Activated T-cell treated with anti-CD3 and anti-CD28 coated beads, Interleukin-2, amount 50 U/mL, for 4 hours (primary cell): ENCODE results near the gene FUT8. TPM values are rescaled to one million over a fixed set of nuclear protein-coding genes. Genes with fewer than 3 reads are reported as not detected.
A peak's percentile ranks its signal among the peaks of the same experiment; 100 is the strongest.

ENCODE experiments used
- ATAC-seq, 2 donors: fragments of 200-7000 bp; cut with Tn5 transposase; one replicate each; pipeline ENCODE4 v1.10.0; 2021
- DNase-seq: peaks from one replicate; pipeline ENCODE4 v3.0.0-alpha.2; 2020
- H3K27me3 Mint-ChIP-seq: one replicate; pipeline ENCODE4 v1.8.0; 2021; ENCODE audit warnings: low read depth, mixed read lengths
- H3K36me3 Mint-ChIP-seq: one replicate; pipeline ENCODE4 v1.8.0; 2022; ENCODE audit warnings: mixed read lengths; ENCODE audit not compliant: insufficient read depth
- H3K4me1 Mint-ChIP-seq: one replicate; pipeline ENCODE4 v1.8.0; 2021; ENCODE audit warnings: low read depth, mixed read lengths
- H3K4me3 Mint-ChIP-seq: one replicate; pipeline ENCODE4 v1.8.0; 2021; ENCODE audit warnings: mild to moderate bottlenecking, moderate library complexity, mixed read lengths
- H3K9me3 Mint-ChIP-seq: one replicate; pipeline ENCODE4 v1.8.0; 2021; ENCODE audit warnings: mixed read lengths
- total RNA-seq, 3 donors: library from RNA; stranded (reverse); gene quantifications; one replicate each; pipeline ENCODE4 v1.2.1, GENCODE V29; 2021

The FUT8 gene
- total RNA-seq, 3 donors from 2014 or later = 29.2 to 38.4 (median 30.9) TPM

- H3K27me3 Mint-ChIP-seq = no peaks in the 10 kb centered on the region
- ATAC-seq (no peak), DNase-seq (no peak)
- H3K9me3 Mint-ChIP-seq = no peaks in the 10 kb centered on the region
- H3K4me1 Mint-ChIP-seq = peaks cover 50% of the 10 kb centered on the region
- H3K4me3 Mint-ChIP-seq = no peak overlapping the region
- peaks cover 18% of the 10 kb centered on the region for H3K36me3 Mint-ChIP-seq
Observed at GRCh38 chr14:65428691-65429090, 16.2 kb downstream of the FUT8 start.

DNA sequence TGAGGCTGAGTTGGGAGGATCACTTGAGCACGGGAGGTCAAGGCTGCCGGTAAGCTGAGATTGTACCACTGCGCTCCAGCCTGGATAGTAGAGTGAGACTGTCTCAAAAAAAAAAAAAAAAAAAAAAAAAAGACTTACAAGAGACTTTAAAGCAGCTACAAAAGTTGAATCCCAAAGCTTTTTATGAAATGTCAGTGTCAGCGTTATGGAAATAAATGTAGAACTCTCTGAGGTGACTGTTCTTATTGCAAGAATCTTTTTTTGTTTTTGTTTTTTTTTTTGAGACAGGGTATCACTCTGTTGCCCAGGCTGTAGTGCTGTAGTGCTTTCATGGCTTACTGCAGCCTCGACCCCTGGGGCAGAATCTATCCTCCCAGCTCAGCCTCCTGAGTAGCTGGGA is 17.2 kb downstream of the FUT8 start:
- Mint-ChIP-seq H3K27me3 (no peaks in the 10 kb centered on the region), H3K36me3 (peaks cover 23% of the 10 kb centered on the region), H3K4me1 (peaks cover 52% of the 10 kb centered on the region), H3K4me3 (no peak overlapping the region), H3K9me3 (no peaks in the 10 kb centered on the region)
- ATAC-seq (no peak), DNase-seq (no peak)

- Mint-ChIP-seq H3K36me3 (peaks cover 27% of the 10 kb centered on the region), H3K4me1 (peaks cover 48% of the 10 kb centered on the region), H3K9me3 (no peaks in the 10 kb centered on the region), H3K27me3 (no peaks in the 10 kb centered on the region), H3K4me3 (no peak overlapping the region)
- ATAC-seq (no peak), DNase-seq (no peak)
Observed at GRCh38 chr14:65431245-65431644, 18.7 kb downstream of the FUT8 start.

DNA sequence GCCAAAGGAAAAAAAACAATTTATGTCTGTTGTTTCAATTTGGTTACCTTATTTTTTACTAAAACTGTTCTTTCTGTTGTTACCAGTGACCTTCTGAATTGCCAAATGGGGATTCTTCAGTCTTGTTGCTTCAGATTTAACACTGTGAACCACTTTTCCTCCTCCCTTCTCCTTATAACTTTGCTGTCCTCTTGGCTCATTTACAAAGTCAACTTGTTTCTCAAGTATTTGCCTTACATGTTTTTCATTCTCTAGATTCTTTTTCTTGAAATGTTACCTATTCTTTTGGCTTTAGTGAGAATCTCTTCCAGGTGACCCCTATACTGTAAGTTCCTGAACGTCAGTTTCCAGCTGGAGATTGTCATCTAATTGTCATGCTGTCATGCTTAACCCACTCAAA is 19.4 kb downstream of the FUT8 start:
- H3K9me3 Mint-ChIP-seq = no peaks in the 10 kb centered on the region
- H3K27me3 Mint-ChIP-seq = no peaks in the 10 kb centered on the region
- ATAC-seq = no peak
- no peak for DNase-seq
- H3K4me1 Mint-ChIP-seq = peaks cover 51% of the 10 kb centered on the region
- H3K4me3 Mint-ChIP-seq = no peak overlapping the region
- H3K36me3 Mint-ChIP-seq = peaks cover 26% of the 10 kb centered on the region

DNA sequence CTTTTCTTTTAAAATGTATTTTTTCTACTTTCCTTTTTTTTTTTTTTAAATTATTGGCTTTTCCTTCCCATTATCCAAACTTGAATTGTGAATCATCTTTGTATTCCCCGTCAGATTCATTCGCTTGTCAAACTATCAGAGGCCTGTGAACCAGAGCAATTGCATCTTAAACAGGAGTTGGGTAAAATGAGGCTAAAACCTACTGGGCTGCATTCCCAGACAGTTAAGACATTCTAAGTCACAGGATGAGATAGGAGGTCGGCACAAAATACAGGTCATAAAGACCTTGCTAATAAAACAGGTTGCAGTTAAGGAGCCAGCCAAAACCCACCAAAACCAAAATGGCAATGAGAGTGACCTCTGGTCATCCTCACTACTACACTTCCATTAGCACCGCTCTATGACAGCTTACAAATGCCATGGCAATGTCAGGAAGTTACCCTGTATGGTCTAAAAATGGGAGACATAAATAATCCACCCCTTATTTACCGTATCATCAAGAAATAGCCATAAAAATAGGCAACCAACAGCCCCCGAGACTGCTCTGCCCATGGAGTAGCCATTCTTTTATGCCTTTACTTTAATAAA is 19.9 kb downstream of the FUT8 start:
- Mint-ChIP-seq H3K4me3 (no peak overlapping the region), H3K9me3 (no peaks in the 10 kb centered on the region), H3K36me3 (peaks cover 24% of the 10 kb centered on the region), H3K4me1 (peaks cover 52% of the 10 kb centered on the region), H3K27me3 (no peaks in the 10 kb centered on the region)
- DNase-seq (no peak), ATAC-seq (no peak)

GRCh38 chr14:65433157-65433556 is 20.6 kb downstream of the FUT8 start:
- H3K9me3 Mint-ChIP-seq = no peaks in the 10 kb centered on the region
- peaks cover 54% of the 10 kb centered on the region for H3K4me1 Mint-ChIP-seq
- DNase-seq = no peak
- H3K27me3 Mint-ChIP-seq = no peaks in the 10 kb centered on the region
- no peak overlapping the region for H3K4me3 Mint-ChIP-seq
- H3K36me3 Mint-ChIP-seq = peaks cover 22% of the 10 kb centered on the region
- ATAC-seq = peak; percentile 51 to 63

- Mint-ChIP-seq H3K4me3 (no peak overlapping the region), H3K4me1 (peaks cover 54% of the 10 kb centered on the region)
- ATAC-seq = no peak
Observed at GRCh38 chr14:65433646-65434045, 21.1 kb downstream of the FUT8 start.

DNA sequence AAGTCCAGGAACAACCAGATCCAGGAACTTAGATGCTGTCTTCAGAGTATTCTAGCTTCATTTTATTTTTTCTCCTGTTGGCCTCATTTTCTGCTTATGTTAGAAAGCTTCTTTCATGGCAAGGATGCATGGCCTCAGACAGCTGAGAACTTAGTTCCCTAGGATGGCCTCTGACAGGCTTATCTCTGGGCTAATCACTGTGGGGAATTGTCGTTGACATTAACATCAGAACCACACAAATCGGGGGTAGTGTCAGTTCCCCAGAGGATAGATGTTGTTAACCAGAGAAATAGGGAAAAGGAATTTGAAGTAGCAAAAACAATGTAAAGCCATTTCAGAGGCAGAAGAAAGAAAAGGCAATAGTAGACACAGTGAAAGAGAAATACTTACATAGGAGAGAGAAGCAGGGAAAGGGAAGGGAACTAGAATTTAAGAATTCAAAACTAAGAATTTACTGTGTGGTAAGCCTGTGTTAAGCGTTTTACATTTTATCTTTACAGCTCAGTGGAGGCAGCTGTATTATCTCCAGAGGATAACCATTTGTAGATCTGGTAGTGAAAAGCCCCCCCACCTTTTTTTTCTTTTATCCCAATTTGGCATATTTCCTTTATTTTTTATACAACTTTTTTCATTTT is 21.8 kb downstream of the FUT8 start:
- Mint-ChIP-seq H3K36me3 (peaks cover 18% of the 10 kb centered on the region), H3K9me3 (no peaks in the 10 kb centered on the region), H3K27me3 (no peaks in the 10 kb centered on the region), H3K4me1 (peaks cover 54% of the 10 kb centered on the region), H3K4me3 (no peak overlapping the region)
- ATAC-seq (no peak), DNase-seq (no peak)

More at GRCh38 chr14:65433646-65434045, 21.1 kb downstream of the FUT8 start:
- no peak for DNase-seq
- Mint-ChIP-seq H3K36me3 (peaks cover 20% of the 10 kb centered on the region), H3K9me3 (no peaks in the 10 kb centered on the region), H3K27me3 (no peaks in the 10 kb centered on the region)

- H3K9me3 Mint-ChIP-seq = no peaks in the 10 kb centered on the region
- peak overlapping the region; percentile 29 for H3K4me3 Mint-ChIP-seq
- peak; percentile 55 to 63 for ATAC-seq
- peaks cover 15% of the 10 kb centered on the region for H3K36me3 Mint-ChIP-seq
- DNase-seq = no peak
- H3K27me3 Mint-ChIP-seq = no peaks in the 10 kb centered on the region
- peaks cover 39% of the 10 kb centered on the region for H3K4me1 Mint-ChIP-seq
Observed at GRCh38 chr14:65438266-65438933, 25.9 kb downstream of the FUT8 start.

DNA sequence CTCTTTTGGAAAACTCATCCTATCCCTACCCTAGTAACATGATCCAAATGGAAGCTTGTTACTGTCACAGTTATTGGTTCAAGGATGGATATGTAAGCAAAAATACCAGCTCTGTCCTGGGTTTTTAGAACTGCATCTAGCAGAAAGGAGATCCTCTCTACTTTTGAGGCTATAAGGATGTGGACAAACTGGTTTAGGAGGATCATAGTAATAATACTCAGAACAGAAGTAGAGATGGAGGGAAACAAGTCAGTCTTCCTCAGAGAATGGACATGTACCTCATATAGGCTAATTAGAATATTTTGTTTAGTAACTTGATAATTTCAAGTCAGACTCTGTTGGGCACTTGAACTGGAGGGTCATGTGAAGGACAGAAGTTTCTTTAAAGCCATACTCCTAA is 26.6 kb downstream of the FUT8 start:
- ATAC-seq = no peak
- H3K4me1 Mint-ChIP-seq = peaks cover 36% of the 10 kb centered on the region
- no peaks in the 10 kb centered on the region for H3K9me3 Mint-ChIP-seq
- H3K4me3 Mint-ChIP-seq = no peak overlapping the region
- H3K36me3 Mint-ChIP-seq = peaks cover 17% of the 10 kb centered on the region
- no peak for DNase-seq
- H3K27me3 Mint-ChIP-seq = no peaks in the 10 kb centered on the region

GRCh38 chr14:65440230-65440629 is 27.7 kb downstream of the FUT8 start:
- peaks cover 40% of the 10 kb centered on the region for H3K4me1 Mint-ChIP-seq
- H3K36me3 Mint-ChIP-seq = peaks cover 18% of the 10 kb centered on the region
- no peaks in the 10 kb centered on the region for H3K9me3 Mint-ChIP-seq
- no peaks in the 10 kb centered on the region for H3K27me3 Mint-ChIP-seq
- no peak for DNase-seq
- ATAC-seq = no peak
- no peak overlapping the region for H3K4me3 Mint-ChIP-seq

- Mint-ChIP-seq H3K4me1 (peaks cover 22% of the 10 kb centered on the region), H3K9me3 (no peaks in the 10 kb centered on the region), H3K4me3 (no peak overlapping the region), H3K27me3 (no peaks in the 10 kb centered on the region), H3K36me3 (peaks cover 18% of the 10 kb centered on the region)
- DNase-seq (no peak), ATAC-seq (peak; percentile 34 to 41)
Observed at GRCh38 chr14:65444230-65444629, 31.7 kb downstream of the FUT8 start.

DNA sequence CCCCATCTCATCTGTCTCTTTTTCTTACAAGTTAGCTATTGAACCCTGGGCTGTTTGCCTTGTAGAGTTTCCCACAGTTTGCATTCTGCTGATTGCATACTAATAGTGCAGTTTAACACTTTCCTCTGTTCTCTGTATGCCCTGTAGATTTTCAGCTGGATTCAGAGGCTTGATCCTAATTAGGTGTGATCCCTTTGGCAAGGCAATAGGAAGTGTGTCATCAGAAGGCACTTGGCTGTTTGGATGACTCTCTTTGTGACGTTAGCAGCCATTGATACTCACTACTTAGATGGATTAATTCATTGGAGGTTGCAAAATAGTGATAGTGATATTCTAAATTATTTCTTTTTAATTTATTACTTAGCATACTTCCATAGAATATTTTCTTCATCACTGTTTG is 33.6 kb downstream of the FUT8 start:
- H3K9me3 Mint-ChIP-seq = no peaks in the 10 kb centered on the region

GRCh38 chr14:65449647-65450046 is 37.1 kb downstream of the FUT8 start:
- DNase-seq (no peak), ATAC-seq (no peak)
- Mint-ChIP-seq H3K27me3 (no peaks in the 10 kb centered on the region), H3K4me3 (no peak overlapping the region), H3K9me3 (peaks cover under 1% of the 10 kb centered on the region), H3K36me3 (peaks cover 35% of the 10 kb centered on the region), H3K4me1 (peaks cover 32% of the 10 kb centered on the region)

More for the DNA sequence above, 33.6 kb downstream of the FUT8 start:
- DNase-seq (no peak), ATAC-seq (no peak)
- Mint-ChIP-seq H3K4me1 (peaks cover 25% of the 10 kb centered on the region), H3K4me3 (no peak overlapping the region), H3K36me3 (peaks cover 25% of the 10 kb centered on the region), H3K27me3 (no peaks in the 10 kb centered on the region)
